Measurements from ENCODE around the gene GALNT13. TPM values are rescaled to one million over a fixed set of nuclear protein-coding genes. Genes with fewer than 3 reads are reported as not detected.

Gene GALNT13
- total RNA-seq, 1 experiment from 2014 or later: not detected

GRCh38 chr2:154336201-154336600, 464.5 kb downstream of the GALNT13 start:
- Mint-ChIP-seq H3K27me3 (ENCODE audit: unreplicated experiment) (no peaks in the 10 kb centered on the region), H3K27ac (ENCODE audit: unreplicated experiment) (no peak overlapping the region), H3K4me1 (ENCODE audit: low read depth, unreplicated experiment) (no peaks in the 10 kb centered on the region), H3K9me3 (ENCODE audit: low read depth, unreplicated experiment) (no peaks in the 10 kb centered on the region), H3K4me3 (ENCODE audit: low read depth, unreplicated experiment) (no peak overlapping the region), H3K36me3 (ENCODE audit: insufficient read depth, unreplicated experiment) (no peaks in the 10 kb centered on the region)
- no peak for TF ChIP-seq CTCF (IDR thresholded peaks at IDR 0.05; ENCODE audit: unreplicated experiment)
- DNase-seq: no peak
- intact Hi-C loops (cut with micrococcal nuclease; ENCODE audit: unreplicated experiment): no loop called here
- CTCF ChIA-PET: no interaction called here
- BruUV-seq (replicated peaks): no TSS peak

- H3K4me1 Mint-ChIP-seq (ENCODE audit: low read depth, unreplicated experiment): no peaks in the 10 kb centered on the region
- H3K27ac Mint-ChIP-seq (ENCODE audit: unreplicated experiment): no peak overlapping the region
- no peaks in the 10 kb centered on the region for H3K9me3 Mint-ChIP-seq (ENCODE audit: low read depth, unreplicated experiment)
- no peaks in the 10 kb centered on the region for H3K36me3 Mint-ChIP-seq (ENCODE audit: insufficient read depth, unreplicated experiment)
- H3K4me3 Mint-ChIP-seq (ENCODE audit: low read depth, unreplicated experiment): no peak overlapping the region
- intact Hi-C loops (cut with micrococcal nuclease; ENCODE audit: unreplicated experiment): no loop called here
- TF ChIP-seq CTCF (IDR thresholded peaks at IDR 0.05; ENCODE audit: unreplicated experiment): no peak
- DNase-seq: no peak
- no peaks in the 10 kb centered on the region for H3K27me3 Mint-ChIP-seq (ENCODE audit: unreplicated experiment)
- no TSS peak for BruUV-seq (replicated peaks)
- CTCF ChIA-PET: no interaction called here
Measured at GRCh38 chr2:154338352-154338967, 466.7 kb downstream of the GALNT13 start.

- CTCF ChIA-PET: no interaction called here
- Mint-ChIP-seq H3K4me3 (ENCODE audit: low read depth, unreplicated experiment) (no peak overlapping the region), H3K36me3 (ENCODE audit: insufficient read depth, unreplicated experiment) (no peaks in the 10 kb centered on the region), H3K27ac (ENCODE audit: unreplicated experiment) (no peak overlapping the region), H3K27me3 (ENCODE audit: unreplicated experiment) (no peaks in the 10 kb centered on the region), H3K9me3 (ENCODE audit: low read depth, unreplicated experiment) (no peaks in the 10 kb centered on the region), H3K4me1 (ENCODE audit: low read depth, unreplicated experiment) (no peaks in the 10 kb centered on the region)
- intact Hi-C loops (cut with micrococcal nuclease; ENCODE audit: unreplicated experiment): no loop called here
- TF ChIP-seq CTCF (IDR thresholded peaks at IDR 0.05; ENCODE audit: unreplicated experiment): no peak
- no peak for DNase-seq
- BruUV-seq (replicated peaks): no TSS peak
Measured at GRCh38 chr2:154343282-154343681, 471.6 kb downstream of the GALNT13 start.

GRCh38 chr2:154350911-154351310, 479.2 kb downstream of the GALNT13 start:
- Mint-ChIP-seq H3K4me1 (ENCODE audit: low read depth, unreplicated experiment) (no peaks in the 10 kb centered on the region), H3K36me3 (ENCODE audit: insufficient read depth, unreplicated experiment) (no peaks in the 10 kb centered on the region), H3K4me3 (ENCODE audit: low read depth, unreplicated experiment) (no peak overlapping the region), H3K27me3 (ENCODE audit: unreplicated experiment) (no peaks in the 10 kb centered on the region), H3K27ac (ENCODE audit: unreplicated experiment) (no peak overlapping the region), H3K9me3 (ENCODE audit: low read depth, unreplicated experiment) (peaks cover 3% of the 10 kb centered on the region)
- intact Hi-C loops (cut with micrococcal nuclease; ENCODE audit: unreplicated experiment): no loop called here
- no peak for DNase-seq
- no peak for TF ChIP-seq CTCF (IDR thresholded peaks at IDR 0.05; ENCODE audit: unreplicated experiment)
- CTCF ChIA-PET: no interaction called here
- BruUV-seq (replicated peaks): no TSS peak
